Measurements from ENCODE around the gene NOS3. TPM values are rescaled to one million over a fixed set of nuclear protein-coding genes. Genes with fewer than 3 reads are reported as not detected.

Gene NOS3
- total and polyA plus RNA-seq, 2 of the 13 experiments (the other 11 are each of a cell fraction or from before 2014, with no cell fraction given) = 3.7 to 7.5 TPM

GRCh38 chr7:151010307-151011096 is 19.7 kb downstream of the NOS3 start (continued):
- TF ChIP-seq HNF1A (IDR thresholded peaks at IDR 0.05; ENCODE audit: low read depth) (no peak), HNF1A (CRISPR knock-in tag; IDR thresholded peaks at IDR 0.05; ENCODE audit: borderline replicate concordance) (no peak), ZNF281 (CRISPR knock-in tag; IDR thresholded peaks at IDR 0.05; ENCODE audit: borderline replicate concordance) (peak; percentile 80; the same call in 1 of the 2 replicates), STAG1 (CRISPR knock-in tag; IDR thresholded peaks at IDR 0.05) (no peak), ZNF263 (CRISPR knock-in tag; IDR thresholded peaks at IDR 0.05) (peak; percentile 36; the same call in 1 of the 2 replicates), ZNF850 (CRISPR knock-in tag; conservative IDR thresholded peaks at IDR 0.05) (no peak), FOXP1 (IDR thresholded peaks at IDR 0.05) (no peak), FOXP1 (CRISPR knock-in tag; IDR thresholded peaks at IDR 0.05) (no peak), ETV5 (CRISPR knock-in tag; IDR thresholded peaks at IDR 0.05; ENCODE audit: borderline replicate concordance) (no peak), ZNF362 (CRISPR knock-in tag; IDR thresholded peaks at IDR 0.05; ENCODE audit: borderline replicate concordance) (no peak), ZNF574 (CRISPR knock-in tag; IDR thresholded peaks at IDR 0.05) (0 out of 2 replicates have a peak, but pooled peaks have one; percentile 37), SP140L (CRISPR knock-in tag; IDR thresholded peaks at IDR 0.05; ENCODE audit: borderline replicate concordance) (no peak), ZBTB14 (CRISPR knock-in tag; IDR thresholded peaks at IDR 0.05) (no peak), ZNF782 (CRISPR knock-in tag; IDR thresholded peaks at IDR 0.05; ENCODE audit: borderline replicate concordance) (0 out of 2 replicates have a peak, but pooled peaks have one; percentile 53)
